ENCODE measurements around the gene PARD3B. TPM values are rescaled to one million over a fixed set of nuclear protein-coding genes. Genes with fewer than 3 reads are reported as not detected.

Gene PARD3B
- total and polyA plus RNA-seq, 2 of the 8 experiments (the other 6 are each of a cell fraction or from before 2014, with no cell fraction given) = 1.2 to 5.7 TPM

DNA sequence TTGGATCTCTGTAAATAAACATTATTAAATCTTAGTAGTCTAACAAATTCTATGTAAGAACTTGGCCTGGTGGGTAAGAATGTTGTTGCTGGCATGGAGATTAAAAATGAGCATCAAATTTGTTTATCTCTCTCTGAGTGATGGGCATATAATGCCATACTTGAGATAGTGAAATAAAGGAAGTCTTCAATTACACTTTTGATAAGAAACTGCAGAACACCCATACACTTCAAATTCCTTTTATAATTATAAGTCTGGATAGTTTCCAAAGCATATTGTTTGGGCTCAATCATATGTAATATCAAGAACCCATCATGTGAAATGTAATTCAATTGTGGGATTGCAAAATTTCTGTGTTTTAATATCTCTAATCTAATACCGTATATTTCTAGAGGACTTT lies 47.4 kb upstream of the PARD3B start:
- Histone ChIP-seq H3K27ac (ENCODE audit: low read depth, low read length) (no peak overlapping the region), H3K79me2 (ENCODE audit: control insufficient read depth in 1 of 2, insufficient read depth in 2 of 2, low read length in 2 of 2) (no peaks in the 10 kb centered on the region), H3K79me1 (ENCODE audit: low read depth, low read length) (no peaks in the 10 kb centered on the region), H3K4me1 (replicated peaks in 1 of 4; ENCODE audit: control insufficient read depth in 3 of 4, insufficient read depth in 4 of 4, low read length in 3 of 4) (no peaks in the 10 kb centered on the region), H2AFZ (ENCODE audit: low read length) (no peak overlapping the region), H3K4ac (replicated peaks; ENCODE audit: insufficient read length, low read depth, low read length) (no peak overlapping the region), H2BK120ac (replicated peaks; ENCODE audit: low read depth, low read length) (no peak overlapping the region), H3K23me2 (ENCODE audit: low read depth, low read length) (no peaks in the 10 kb centered on the region), H2BK20ac (ENCODE audit: low read length) (no peak overlapping the region), H2BK12ac (ENCODE audit: low read depth, low read length) (no peak overlapping the region), H3K4me2 (ENCODE audit: insufficient read depth in 1 of 2, low read depth in 2 of 2, low read length in 2 of 2) (no peak overlapping the region), H3K9me3 (ENCODE audit: insufficient read depth in 2 of 2, low read depth in 1 of 2, low read length in 1 of 2) (no peaks in the 10 kb centered on the region), H4K8ac (ENCODE audit: extremely low read depth, insufficient read depth, low read length) (no peak overlapping the region), H3K4me3 (ENCODE audit: extremely low read depth in 1 of 4, insufficient read depth in 2 of 4, low read depth in 3 of 4, low read length in 4 of 4) (no peak overlapping the region), H3K27me3 (replicated peaks in 1 of 4; ENCODE audit: control insufficient read depth in 3 of 4, extremely low read depth in 1 of 4, insufficient read depth in 3 of 4, low read length in 3 of 4) (no peaks in the 10 kb centered on the region), H3K18ac (ENCODE audit: extremely low read depth, low read length) (no peak overlapping the region), H2BK5ac (ENCODE audit: low read depth, low read length) (no peak overlapping the region), H3K36me3 (ENCODE audit: control insufficient read depth in 2 of 4, insufficient read depth in 4 of 4, low read length in 3 of 4) (no peaks in the 10 kb centered on the region), H4K20me1 (replicated peaks in 1 of 2; ENCODE audit: control insufficient read depth in 1 of 2, insufficient read depth in 2 of 2, low read length in 2 of 2) (no peaks in the 10 kb centered on the region), H2AK5ac (ENCODE audit: low read depth, low read length) (no peak overlapping the region), H4K5ac (ENCODE audit: insufficient read length, low read depth, low read length) (no peak overlapping the region), H3K9ac (replicated peaks in 1 of 4; ENCODE audit: extremely low read depth in 1 of 4, low read depth in 3 of 4, low read length in 3 of 4) (no peak overlapping the region), H3K56ac (replicated peaks; ENCODE audit: insufficient read length, low read depth, low read length) (no peak overlapping the region), H2BK15ac (ENCODE audit: low read length) (no peak overlapping the region), H3K14ac (ENCODE audit: insufficient read length) (no peak overlapping the region), H3K23ac (ENCODE audit: insufficient read length) (no peak overlapping the region), H4K91ac (replicated peaks; ENCODE audit: insufficient read length, low read length) (no peak overlapping the region)
- WGBS, 2 experiments (ENCODE audit: extremely low coverage in 1 of 2, insufficient coverage in 1 of 2, insufficient read length in 1 of 2, insufficient replicate concordance in 2 of 2, low coverage in 1 of 2, low lambda C conversion rate in 2 of 2, missing lambda C conversion rate in 1 of 2) = 78% methylated on average over 1 of the region's 1 CpG; no CpG with 5 or more reads in 1 of the 2 experiments
- FAIRE-seq (no peak), DNase-seq (ENCODE audit: low read depth in 1 of 2, low spot score in 2 of 2) (no peak)
- POLR2A ChIA-PET (ENCODE audit: partially characterized antibody) = interaction anchor here (0.6 kb wide), 1 partner anchor 99 kb away, joined by 5 read pairs; no protein-coding TSS in a partner anchor
- CTCF ChIA-PET (ENCODE audit: partially characterized antibody) = interaction anchor here (1.0 to 2.0 kb wide), 3 partner anchors 108 to 320 kb away, joined by 3 to 5 read pairs (median 3); no protein-coding TSS in a partner anchor
- TF ChIP-seq TAF7 (optimal IDR thresholded peaks at IDR 0.05; ENCODE audit: borderline replicate concordance, low read depth, low read length) (no peak), SP1 (IDR thresholded peaks at IDR 0.05; ENCODE audit: low read depth, low read length) (no peak), TAF1 (IDR thresholded peaks at IDR 0.05; ENCODE audit: low read depth, low read length) (no peak), JUND (IDR thresholded peaks at IDR 0.05; ENCODE audit: low read length) (no peak), SAP30 (IDR thresholded peaks at IDR 0.05; ENCODE audit: insufficient read depth, insufficient replicate concordance, low read length) (no peak), RNF2 (IDR thresholded peaks at IDR 0.05; ENCODE audit: borderline replicate concordance, low read depth, low read length, missing control alignments, poor library complexity, severe bottlenecking) (no peak), FOSL1 (IDR thresholded peaks at IDR 0.05; ENCODE audit: insufficient read depth, low read depth, low read length) (no peak), POLR2A (IDR thresholded peaks at IDR 0.05; ENCODE audit: control extremely low read depth in 1 of 2, low read depth in 2 of 2, low read length in 2 of 2) (no peak), JUN (IDR thresholded peaks at IDR 0.05; ENCODE audit: low read depth, low read length) (no peak), PHF8 (conservative IDR thresholded peaks at IDR 0.05; ENCODE audit: low read depth, low read length) (no peak), BCL11A (IDR thresholded peaks at IDR 0.05; ENCODE audit: low read depth in 2 of 2, low read length in 2 of 2) (no peak), TCF12 (IDR thresholded peaks at IDR 0.05; ENCODE audit: low read depth, low read length) (no peak), SIX5 (IDR thresholded peaks at IDR 0.05; ENCODE audit: low read depth, low read length) (no peak), EZH2 (IDR thresholded peaks at IDR 0.05; ENCODE audit: low read depth, low read length, severe bottlenecking) (no peak), EGR1 (IDR thresholded peaks at IDR 0.05; ENCODE audit: borderline replicate concordance, low read depth, low read length) (no peak)

Measured in H1 (cell line).